HEK293 (cell line): Measurements from ENCODE around the gene SCRN2.

Experiments used
- CTCF ChIA-PET: fragments of 350-600 bp; formaldehyde crosslinking; extraction: SDS; loops from one replicate; lab custom pipeline; 2021; ENCODE audit warnings: antibody characterized with exemption; lab: Yijun Ruan, JAX
- POLR2A ChIA-PET: fragments of 300-600 bp; formaldehyde crosslinking; extraction: SDS; loops from one replicate; lab custom pipeline; 2020; ENCODE audit warnings: antibody characterized with exemption, inconsistent platforms; lab: Yijun Ruan, JAX
- H3K27ac ChIP-seq: fragments of 200-500 bp; sonication (Bioruptor generic); 2 replicates; pipeline ENCODE4 v1.5.1; 2014; ENCODE audit warnings: low read depth, low read length, control low read depth, inconsistent platforms; ENCODE audit errors: extremely low read depth
- H3K36me3 ChIP-seq, 2 experiments: fragments of 200-500 bp in 1 of 2; sonication (Bioruptor generic) in 1 of 2; 1 replicate in 1 of 2; 2 replicates in 1 of 2; pipeline ENCODE4 v1.5.1; 2014 to 2017; ENCODE audit warnings: inconsistent platforms in 2 of 2, low read length in 2 of 2; ENCODE audit not compliant: control insufficient read depth in 2 of 2, insufficient read depth in 1 of 2
- H3K4me1 ChIP-seq: fragments of 200-500 bp; sonication (Bioruptor generic); 2 replicates; pipeline ENCODE4 v1.5.1; 2014; ENCODE audit warnings: mild to moderate bottlenecking, low read length, inconsistent platforms; ENCODE audit not compliant: control insufficient read depth, insufficient read depth
- H3K4me3 ChIP-seq: 2 replicates; pipeline ENCODE4 v1.5.1; 2011; ENCODE audit warnings: low read depth, mild to moderate bottlenecking, control low read depth, low read length, moderate library complexity
- H3K9me3 ChIP-seq: fragments of 200-500 bp; sonication (Bioruptor generic); 2 replicates; pipeline ENCODE4 v1.5.1; 2014; ENCODE audit warnings: low read depth, low read length, inconsistent platforms; ENCODE audit not compliant: control insufficient read depth, insufficient read depth
- GFI1B ChIP-seq: fragments of 450-650 bp; formaldehyde crosslinking; IDR thresholded peaks from 2 replicates; pipeline ENCODE4 v1.5.1; 2016; ENCODE audit warnings: missing biosample characterization, missing genetic modification characterization
- GLI2 ChIP-seq: fragments of 450-650 bp; formaldehyde crosslinking; IDR thresholded peaks from 2 replicates; pipeline ENCODE4; 2017; ENCODE audit warnings: missing biosample characterization, missing genetic modification characterization, low read depth, borderline replicate concordance
- GLI4 ChIP-seq: fragments of 450-650 bp; formaldehyde crosslinking; IDR thresholded peaks from 2 replicates; pipeline ENCODE4 v1.5.1; 2016; ENCODE audit warnings: missing biosample characterization, missing genetic modification characterization
- KLF10 ChIP-seq: fragments of 450-650 bp; IDR thresholded peaks from 2 replicates; pipeline ENCODE4 v1.5.1; 2018; ENCODE audit warnings: missing biosample characterization, mild to moderate bottlenecking, missing genetic modification characterization
- KLF8 ChIP-seq: fragments of 450-650 bp; formaldehyde crosslinking; IDR thresholded peaks from 2 replicates; pipeline ENCODE4 v1.5.1; 2016; ENCODE audit warnings: missing biosample characterization, missing genetic modification characterization
- MYNN ChIP-seq: fragments of 450-650 bp; formaldehyde crosslinking; IDR thresholded peaks from 2 replicates; pipeline ENCODE4 v1.5.1; 2016; ENCODE audit warnings: missing biosample characterization, missing genetic modification characterization, borderline replicate concordance
- MZF1 ChIP-seq: fragments of 450-650 bp; formaldehyde crosslinking; IDR thresholded peaks from 2 replicates; pipeline ENCODE4 v1.5.1; 2017; ENCODE audit warnings: missing biosample characterization, missing genetic modification characterization, borderline replicate concordance
- PRDM1 ChIP-seq: fragments of 450-650 bp; formaldehyde crosslinking; IDR thresholded peaks from 2 replicates; pipeline ENCODE4; 2016; ENCODE audit warnings: missing biosample characterization, missing genetic modification characterization
- SALL2 ChIP-seq: fragments of 450-650 bp; formaldehyde crosslinking; IDR thresholded peaks from 2 replicates; pipeline ENCODE4 v1.5.0; 2017; ENCODE audit warnings: missing biosample characterization, mild to moderate bottlenecking, missing genetic modification characterization, borderline replicate concordance
- SCRT2 ChIP-seq: fragments of 450-650 bp; formaldehyde crosslinking; IDR thresholded peaks from 2 replicates; pipeline ENCODE4 v1.5.1; 2016; ENCODE audit warnings: missing biosample characterization, missing genetic modification characterization
- ZEB2 ChIP-seq: fragments of 450-650 bp; formaldehyde crosslinking; IDR thresholded peaks from 2 replicates; pipeline ENCODE4 v1.5.1; 2016; ENCODE audit warnings: missing biosample characterization, missing genetic modification characterization
- ZFP3 ChIP-seq: fragments of 450-650 bp; formaldehyde crosslinking; IDR thresholded peaks from 2 replicates; pipeline ENCODE4 v1.5.1; 2016; ENCODE audit warnings: low read depth, missing biosample characterization, missing genetic modification characterization
- ZFP69B ChIP-seq: fragments of 450-650 bp; formaldehyde crosslinking; IDR thresholded peaks from 2 replicates; pipeline ENCODE4 v1.5.1; 2016; ENCODE audit warnings: missing biosample characterization, missing genetic modification characterization
- ZNF146 ChIP-seq: fragments of 450-650 bp; formaldehyde crosslinking; IDR thresholded peaks from 2 replicates; pipeline ENCODE4 v1.5.1; 2016; ENCODE audit warnings: missing biosample characterization, missing genetic modification characterization
- ZNF211 ChIP-seq: fragments of 450-650 bp; formaldehyde crosslinking; IDR thresholded peaks from 2 replicates; pipeline ENCODE4 v1.5.1; 2016; ENCODE audit warnings: low read depth, missing biosample characterization, missing genetic modification characterization
- ZNF23 ChIP-seq: fragments of 450-650 bp; formaldehyde crosslinking; IDR thresholded peaks from 2 replicates; pipeline ENCODE4 v1.5.1; 2016; ENCODE audit warnings: missing biosample characterization, missing genetic modification characterization, borderline replicate concordance
- ZNF24 ChIP-seq: fragments of 450-650 bp; formaldehyde crosslinking; IDR thresholded peaks from 2 replicates; pipeline ENCODE4 v1.5.1; 2016; ENCODE audit warnings: missing biosample characterization, missing genetic modification characterization
- ZNF394 ChIP-seq: fragments of 450-650 bp; formaldehyde crosslinking; IDR thresholded peaks from 2 replicates; pipeline ENCODE4 v1.5.1; 2016; ENCODE audit warnings: missing biosample characterization, missing genetic modification characterization, mild to moderate bottlenecking, moderate library complexity, borderline replicate concordance
- ZNF48 ChIP-seq: fragments of 450-650 bp; formaldehyde crosslinking; IDR thresholded peaks from 2 replicates; pipeline ENCODE4 v1.5.1; 2016; ENCODE audit warnings: missing biosample characterization, missing genetic modification characterization
- ZNF555 ChIP-seq: fragments of 450-650 bp; formaldehyde crosslinking; conservative IDR thresholded peaks from 2 replicates; pipeline ENCODE4 v1.5.1; 2017; ENCODE audit warnings: missing biosample characterization, mild to moderate bottlenecking, missing genetic modification characterization, inconsistent platforms
- ZNF580 ChIP-seq: fragments of 450-650 bp; formaldehyde crosslinking; IDR thresholded peaks from 2 replicates; pipeline ENCODE4 v1.5.1; 2016; ENCODE audit warnings: missing biosample characterization, missing genetic modification characterization
- ZNF626 ChIP-seq: fragments of 450-650 bp; sonication (Bioruptor Pico); formaldehyde crosslinking; IDR thresholded peaks from 2 replicates; pipeline ENCODE4 v1.5.1; 2018; ENCODE audit warnings: missing biosample characterization, missing genetic modification characterization, inconsistent platforms
- ZNF654 ChIP-seq: fragments of 450-650 bp; formaldehyde crosslinking; IDR thresholded peaks from 2 replicates; pipeline ENCODE4 v1.5.1; 2016; ENCODE audit warnings: low read depth, missing biosample characterization, missing genetic modification characterization
- ZNF707 ChIP-seq: fragments of 450-650 bp; formaldehyde crosslinking; IDR thresholded peaks from 2 replicates; pipeline ENCODE4 v1.5.1; 2016; ENCODE audit warnings: missing biosample characterization, missing genetic modification characterization
- ZNF776 ChIP-seq: fragments of 450-650 bp; formaldehyde crosslinking; IDR thresholded peaks from 2 replicates; pipeline ENCODE4 v1.5.0; 2017; ENCODE audit warnings: missing biosample characterization, missing genetic modification characterization, borderline replicate concordance
- ZNF777 ChIP-seq: fragments of 450-650 bp; formaldehyde crosslinking; IDR thresholded peaks from 2 replicates; pipeline ENCODE4 v1.5.1; 2017; ENCODE audit warnings: missing biosample characterization, missing genetic modification characterization, borderline replicate concordance
- ZNF791 ChIP-seq: fragments of 450-650 bp; formaldehyde crosslinking; IDR thresholded peaks from 2 replicates; pipeline ENCODE4 v1.5.1; 2016; ENCODE audit warnings: missing biosample characterization, missing genetic modification characterization
- ZNF792 ChIP-seq: fragments of 450-650 bp; formaldehyde crosslinking; IDR thresholded peaks from 2 replicates; pipeline ENCODE4 v1.5.1; 2016; ENCODE audit warnings: missing biosample characterization, missing genetic modification characterization
- ZNF843 ChIP-seq: fragments of 450-650 bp; formaldehyde crosslinking; IDR thresholded peaks from 2 replicates; pipeline ENCODE4 v1.5.1; 2016; ENCODE audit warnings: missing biosample characterization, missing genetic modification characterization
- TF ChIP-seq, protein P1 (sequence below): fragments of 450-650 bp; formaldehyde crosslinking; IDR thresholded peaks from 2 replicates; pipeline ENCODE4 v1.5.1; 2017; ENCODE audit warnings: missing biosample characterization, missing genetic modification characterization

Gene SCRN2

GRCh38 chr17:47802341-47803022 lies 38.6 kb downstream of the SCRN2 start:
- H3K4me1 ChIP-seq = no peaks in the 10 kb centered on the region
- no peak overlapping the region for H3K27ac ChIP-seq
- ChIA-PET POLR2A (no interaction called here), CTCF (interaction anchor here (0.6 to 2.2 kb wide), 20 partner anchors 8 to 573 kb away, joined by 3 to 7 read pairs (median 4); partner anchors contain the start of genes OSBPL7 and TBX21)
- H3K9me3 ChIP-seq = no peaks in the 10 kb centered on the region
- H3K4me3 ChIP-seq = no peak overlapping the region
- no peak for TF ChIP-seq ZNF394 (tag by site-specific recombination)
- no peak for TF ChIP-seq MYNN
- no peak for TF ChIP-seq ZNF555 (tag by site-specific recombination)
- no peak for TF ChIP-seq ZNF24 (tag by site-specific recombination)
- TF ChIP-seq ZNF23 = no peak
- no peak for TF ChIP-seq PRDM1 (tag by site-specific recombination)
- peak; percentile 75 for TF ChIP-seq ZNF654 (tag by site-specific recombination)
- peak; percentile 90 for TF ChIP-seq SCRT2 (tag by site-specific recombination)
- TF ChIP-seq ZNF211 = no peak
- no peak for TF ChIP-seq ZNF707 (tag by site-specific recombination)
- no peak for TF ChIP-seq GLI2 (tag by site-specific recombination)
- no peak for TF ChIP-seq GFI1B (tag by site-specific recombination)
- TF ChIP-seq ZEB2 (tag by site-specific recombination) = no peak
- TF ChIP-seq, all 188 proteins: peak for 2
- H3K36me3 ChIP-seq = peaks cover 0 to 10% of the 10 kb centered on the region in 2 experiments; a peak in 1 of 3 replicates

DNA sequence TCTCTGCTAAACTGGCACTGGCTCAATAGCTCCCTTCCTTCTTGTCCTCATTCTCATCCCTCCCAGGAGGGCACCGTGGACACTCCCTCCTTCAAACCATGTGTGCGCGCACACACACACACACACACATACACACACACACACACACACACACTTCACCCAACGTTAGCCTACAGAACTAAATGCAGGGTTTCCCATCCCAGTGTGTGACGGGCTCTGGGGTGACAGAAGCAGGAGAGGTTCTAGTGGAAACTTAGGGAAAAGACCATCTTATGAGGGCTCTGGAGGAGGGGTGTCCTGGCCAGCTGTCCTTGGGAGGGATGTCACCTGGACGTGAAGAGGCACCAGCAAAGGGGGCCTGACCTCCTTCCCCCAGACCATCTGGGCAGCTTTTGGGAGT lies 39.2 kb downstream of the SCRN2 start:
- ChIA-PET POLR2A (interaction anchor here (0.5 to 1.3 kb wide), 3 partner anchors 24 to 119 kb away, joined by 3 to 4 read pairs (median 3); partner anchors contain the start of genes LRRC46 and MRPL10), CTCF (interaction anchor here (0.6 to 2.2 kb wide), 23 partner anchors 8 to 572 kb away, joined by 3 to 7 read pairs (median 3); partner anchors contain the start of genes OSBPL7 and TBX21)
- no peak overlapping the region for H3K27ac ChIP-seq
- TF ChIP-seq ZNF48 (no peak), ZNF843 (tag by site-specific recombination) (no peak), ZNF776 (no peak), MZF1 (tag by site-specific recombination) (no peak), ZNF791 (no peak), SALL2 (tag by site-specific recombination) (no peak), GLI4 (tag by site-specific recombination) (no peak)
- TF ChIP-seq, protein P1, sequence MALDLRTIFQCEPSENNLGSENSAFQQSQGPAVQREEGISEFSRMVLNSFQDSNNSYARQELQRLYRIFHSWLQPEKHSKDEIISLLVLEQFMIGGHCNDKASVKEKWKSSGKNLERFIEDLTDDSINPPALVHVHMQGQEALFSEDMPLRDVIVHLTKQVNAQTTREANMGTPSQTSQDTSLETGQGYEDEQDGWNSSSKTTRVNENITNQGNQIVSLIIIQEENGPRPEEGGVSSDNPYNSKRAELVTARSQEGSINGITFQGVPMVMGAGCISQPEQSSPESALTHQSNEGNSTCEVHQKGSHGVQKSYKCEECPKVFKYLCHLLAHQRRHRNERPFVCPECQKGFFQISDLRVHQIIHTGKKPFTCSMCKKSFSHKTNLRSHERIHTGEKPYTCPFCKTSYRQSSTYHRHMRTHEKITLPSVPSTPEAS (tag by site-specific recombination) = peak; percentile 85
- peaks cover 0 to 4% of the 10 kb centered on the region in 2 experiments; a peak in 1 of 3 replicates for H3K36me3 ChIP-seq
- no peaks in the 10 kb centered on the region for H3K9me3 ChIP-seq
- H3K4me3 ChIP-seq = no peak overlapping the region
- no peaks in the 10 kb centered on the region for H3K4me1 ChIP-seq

DNA sequence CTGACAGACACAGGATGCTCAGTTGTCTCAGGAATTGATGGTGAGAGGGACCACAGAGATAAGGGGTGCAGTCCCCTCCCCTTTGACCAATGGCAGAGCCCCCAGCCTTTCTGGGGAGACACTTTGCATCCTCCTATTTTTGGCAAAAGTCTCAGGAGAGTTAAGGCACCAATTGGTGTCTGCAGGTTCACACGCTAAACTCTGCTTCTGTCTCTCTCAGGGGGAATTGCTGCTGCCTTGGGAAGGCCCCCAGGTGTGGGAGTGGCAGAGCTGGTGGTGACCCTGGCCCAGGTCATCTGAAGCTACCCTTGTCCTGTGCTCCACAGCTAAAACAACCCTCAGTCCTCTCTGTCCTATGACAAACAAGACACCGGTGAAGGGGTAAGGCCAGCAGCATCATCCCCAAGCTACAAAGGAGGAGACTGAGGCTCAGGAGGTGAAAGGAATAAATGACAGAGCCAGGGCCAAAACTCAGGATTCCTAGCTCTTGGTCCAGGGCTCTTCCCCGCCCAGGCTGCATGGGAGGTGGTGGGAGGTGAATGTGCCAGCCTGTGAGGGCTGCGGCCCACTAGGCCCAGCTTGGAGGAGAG lies 39.8 kb downstream of the SCRN2 start:
- ChIA-PET CTCF (interaction anchor here (0.6 to 2.2 kb wide), 21 partner anchors 8 to 571 kb away, joined by 3 to 7 read pairs (median 4); partner anchors contain the start of genes OSBPL7 and TBX21), POLR2A (interaction anchor here (0.5 to 1.3 kb wide), 3 partner anchors 24 to 118 kb away, joined by 3 to 4 read pairs (median 3); partner anchors contain the start of genes LRRC46 and MRPL10)
- Histone ChIP-seq H3K27ac (no peak overlapping the region), H3K36me3 (no peaks in the 10 kb centered on the region), H3K9me3 (no peaks in the 10 kb centered on the region), H3K4me3 (no peak overlapping the region), H3K4me1 (no peaks in the 10 kb centered on the region)
- TF ChIP-seq ZNF146 (tag by site-specific recombination) (no peak), KLF10 (tag by site-specific recombination) (no peak), ZNF792 (tag by site-specific recombination) (no peak), ZNF626 (tag by site-specific recombination) (no peak), KLF8 (no peak), ZNF777 (tag by site-specific recombination) (no peak), ZFP3 (tag by site-specific recombination) (no peak), ZFP69B (no peak), ZNF580 (tag by site-specific recombination) (no peak), ZNF843 (tag by site-specific recombination) (no peak), ZNF23 (no peak)
